SK-N-SH treated with all-trans-retinoic acid at 6 μM for 48 hours (cell line): ENCODE data around the gene RELT.

Source experiments
- ATAC-seq: fragments of 200-7000 bp; cut with Tn5 transposase; 3 replicates; pipeline ENCODE4 v1.9.1; 2020; ENCODE audit warnings: mild to moderate bottlenecking, moderate library complexity
- ARNTL ChIP-seq: fragments of 450-650 bp; formaldehyde crosslinking; IDR thresholded peaks from 2 replicates; pipeline ENCODE4 v1.5.0; 2020; ENCODE audit warnings: low read depth, mild to moderate bottlenecking, moderate library complexity, borderline replicate concordance
- CREB5 ChIP-seq: fragments of 250-450 bp; sonication (Bioruptor Pico); IDR thresholded peaks from 2 replicates; pipeline ENCODE4 v1.5.1; 2020; ENCODE audit warnings: low read depth, mild to moderate bottlenecking, moderate library complexity
- CSDC2 ChIP-seq: fragments of 250-450 bp; sonication (Bioruptor Pico); IDR thresholded peaks from 2 replicates; pipeline ENCODE4 v1.5.0; 2020; ENCODE audit warnings: mild to moderate bottlenecking, moderate library complexity
- CSRNP3 ChIP-seq: fragments of 250-450 bp; sonication (Bioruptor Pico); IDR thresholded peaks from 2 replicates; pipeline ENCODE4 v1.5.1; 2021; ENCODE audit warnings: mild to moderate bottlenecking, moderate library complexity
- ESRRG ChIP-seq: fragments of 250-450 bp; sonication (Bioruptor Pico); IDR thresholded peaks from 2 replicates; pipeline ENCODE4 v1.6.1; 2021; ENCODE audit warnings: mild to moderate bottlenecking
- ISL1 ChIP-seq: fragments of 250-450 bp; sonication (Bioruptor Pico); IDR thresholded peaks from 2 replicates; pipeline ENCODE4 v2.1.2; 2022; ENCODE audit warnings: mild to moderate bottlenecking, moderate library complexity
- OSR1 ChIP-seq: fragments of 250-450 bp; sonication (Bioruptor Pico); IDR thresholded peaks from 2 replicates; pipeline ENCODE4 v1.8.0; 2022; ENCODE audit warnings: moderate library complexity, mild to moderate bottlenecking, inconsistent platforms
- PATZ1 ChIP-seq: fragments of 250-450 bp; sonication (Bioruptor Pico); IDR thresholded peaks from 2 replicates; pipeline ENCODE4 v1.8.0; 2020; ENCODE audit warnings: mild to moderate bottlenecking, moderate library complexity, borderline replicate concordance
- POU6F1 ChIP-seq: fragments of 250-450 bp; sonication (Bioruptor Pico); IDR thresholded peaks from 2 replicates; pipeline ENCODE4 v1.8.0; 2021; ENCODE audit warnings: low read depth, mild to moderate bottlenecking, moderate library complexity, borderline replicate concordance
- PPARA ChIP-seq: fragments of 250-450 bp; sonication (Bioruptor Pico); IDR thresholded peaks from 2 replicates; pipeline ENCODE4 v1.5.0; 2020; ENCODE audit warnings: mild to moderate bottlenecking, borderline replicate concordance
- RARB ChIP-seq: fragments of 250-450 bp; sonication (Bioruptor Pico); IDR thresholded peaks from 2 replicates; pipeline ENCODE4 v1.8.0; 2021; ENCODE audit warnings: mild to moderate bottlenecking, moderate library complexity
- SNAI2 ChIP-seq: fragments of 250-450 bp; sonication (Bioruptor Pico); IDR thresholded peaks from 2 replicates; pipeline ENCODE4 v1.5.0; 2020; ENCODE audit warnings: mild to moderate bottlenecking, moderate library complexity
- TCF4 ChIP-seq: fragments of 250-450 bp; sonication (Bioruptor Pico); IDR thresholded peaks from 2 replicates; pipeline ENCODE4 v1.8.0; 2021; ENCODE audit warnings: mild to moderate bottlenecking, moderate library complexity, borderline replicate concordance
- TOX ChIP-seq: fragments of 250-450 bp; sonication (Bioruptor Pico); IDR thresholded peaks from 2 replicates; pipeline ENCODE4 v1.8.0; 2021; ENCODE audit warnings: mild to moderate bottlenecking, moderate library complexity, borderline replicate concordance
- TSHZ2 ChIP-seq: fragments of 250-450 bp; sonication (Bioruptor Pico); IDR thresholded peaks from 2 replicates; pipeline ENCODE4 v1.5.0; 2020; ENCODE audit warnings: mild to moderate bottlenecking, moderate library complexity
- ZC3H10 ChIP-seq: fragments of 250-450 bp; sonication (Bioruptor Pico); IDR thresholded peaks from 2 replicates; pipeline ENCODE4 v1.5.1; 2021; ENCODE audit warnings: mild to moderate bottlenecking, moderate library complexity
- ZFP3 ChIP-seq: fragments of 250-450 bp; sonication (Bioruptor Pico); IDR thresholded peaks from 2 replicates; pipeline ENCODE4 v1.5.0; 2020; ENCODE audit warnings: mild to moderate bottlenecking, moderate library complexity
- ZNF565 ChIP-seq: fragments of 450-650 bp; formaldehyde crosslinking; conservative IDR thresholded peaks from 2 replicates; pipeline ENCODE4 v1.5.0; 2020; ENCODE audit warnings: low read depth, mild to moderate bottlenecking, moderate library complexity
- ZNF70 ChIP-seq: fragments of 450-650 bp; formaldehyde crosslinking; IDR thresholded peaks from 2 replicates; pipeline ENCODE4 v1.5.0; 2020; ENCODE audit warnings: mild to moderate bottlenecking, moderate library complexity
- ZNF8 ChIP-seq: fragments of 450-650 bp; formaldehyde crosslinking; IDR thresholded peaks from 2 replicates; pipeline ENCODE4 v1.5.0; 2020; ENCODE audit warnings: mild to moderate bottlenecking, moderate library complexity

RELT gene

GRCh38 chr11:73363147-73363546, 13.1 kb upstream of the RELT start:
- ATAC-seq, result no peak
- TF ChIP-seq CREB5 (CRISPR knock-in tag) (no peak), PATZ1 (no peak), ISL1 (CRISPR knock-in tag) (no peak), ZC3H10 (CRISPR knock-in tag) (no peak), CSDC2 (CRISPR knock-in tag) (no peak), ZNF8 (no peak), SNAI2 (CRISPR knock-in tag) (no peak), ZFP3 (no peak), TOX (CRISPR knock-in tag) (no peak), TSHZ2 (CRISPR knock-in tag) (no peak), ARNTL (CRISPR knock-in tag) (no peak), RARB (CRISPR knock-in tag) (no peak), POU6F1 (CRISPR knock-in tag) (no peak), CSRNP3 (no peak), ESRRG (CRISPR knock-in tag) (no peak), ZNF565 (CRISPR knock-in tag) (no peak), ZNF70 (CRISPR knock-in tag) (no peak), OSR1 (CRISPR knock-in tag) (no peak), PPARA (no peak), TCF4 (CRISPR knock-in tag) (no peak)

GRCh38 chr11:73365352-73366264, 10.6 kb upstream of the RELT start:
- no peak for TF ChIP-seq ESRRG (CRISPR knock-in tag)
- no peak for TF ChIP-seq OSR1 (CRISPR knock-in tag)
- no peak for TF ChIP-seq ZFP3
- no peak for TF ChIP-seq POU6F1 (CRISPR knock-in tag)
- no peak for TF ChIP-seq PATZ1
- no peak for TF ChIP-seq PPARA
- ATAC-seq, result no peak
